Measurements from ENCODE around the gene CEP68. TPM values are rescaled to one million over a fixed set of nuclear protein-coding genes. Genes with fewer than 3 reads are reported as not detected.
A peak's percentile ranks its signal among the peaks of the same experiment; 100 is the strongest.

CEP68 gene
- total RNA-seq, 1 donor from 2014 or later: 12.6 TPM

- Histone ChIP-seq H3K9me3 (no peaks in the 10 kb centered on the region), H3K27ac (peak overlapping the region; percentile 44), H3K36me3 (peaks cover 85% of the 10 kb centered on the region), H3K4me3 (no peak overlapping the region), H3K4me1 (peaks cover 31% of the 10 kb centered on the region), H3K27me3 (ENCODE audit: low read depth) (no peaks in the 10 kb centered on the region)
- no peak for TF ChIP-seq CTCF (IDR thresholded peaks at IDR 0.05)
- intact Hi-C loops (cut with DNase I): no loop called here
- DNase-seq (no peak), ATAC-seq (no peak)
Observed at GRCh38 chr2:65075176-65075575, 19.0 kb downstream of the CEP68 start.

GRCh38 chr2:65075605-65076344 is 19.6 kb downstream of the CEP68 start:
- Histone ChIP-seq H3K9me3 (no peaks in the 10 kb centered on the region), H3K27me3 (ENCODE audit: low read depth) (no peaks in the 10 kb centered on the region), H3K27ac (peak overlapping the region; percentile 44), H3K4me3 (no peak overlapping the region), H3K36me3 (peaks cover 85% of the 10 kb centered on the region), H3K4me1 (peaks cover 25% of the 10 kb centered on the region)
- TF ChIP-seq CTCF (IDR thresholded peaks at IDR 0.05): no peak
- ATAC-seq: peak; percentile 78 to 85
- intact Hi-C loops (cut with DNase I): no loop called here
- no peak for DNase-seq

GRCh38 chr2:65076345-65076710 is 20.1 kb downstream of the CEP68 start:
- Histone ChIP-seq H3K4me1 (peaks cover 22% of the 10 kb centered on the region), H3K4me3 (no peak overlapping the region), H3K27ac (peak overlapping the region; percentile 44), H3K27me3 (ENCODE audit: low read depth) (no peaks in the 10 kb centered on the region), H3K9me3 (no peaks in the 10 kb centered on the region), H3K36me3 (peaks cover 84% of the 10 kb centered on the region)
- intact Hi-C loops (cut with DNase I): no loop called here
- ATAC-seq (peak in 1 of 2 donors; percentile 25), DNase-seq (no peak)
- no peak for TF ChIP-seq CTCF (IDR thresholded peaks at IDR 0.05)

- DNase-seq (no peak), ATAC-seq (no peak)
- intact Hi-C loops (cut with DNase I): no loop called here
- TF ChIP-seq CTCF (IDR thresholded peaks at IDR 0.05): no peak
- Histone ChIP-seq H3K27me3 (ENCODE audit: low read depth) (no peaks in the 10 kb centered on the region), H3K9me3 (no peaks in the 10 kb centered on the region), H3K27ac (no peak overlapping the region), H3K36me3 (peaks cover 84% of the 10 kb centered on the region), H3K4me3 (no peak overlapping the region), H3K4me1 (peaks cover 34% of the 10 kb centered on the region)
Observed at GRCh38 chr2:65077898-65078297, 21.7 kb downstream of the CEP68 start.

GRCh38 chr2:65079017-65079416 is 22.8 kb downstream of the CEP68 start:
- no peak overlapping the region for H3K27ac ChIP-seq
- no peak for ATAC-seq
- DNase-seq: no peak
- H3K27me3 ChIP-seq (ENCODE audit: low read depth): no peaks in the 10 kb centered on the region
- H3K9me3 ChIP-seq: no peaks in the 10 kb centered on the region
- TF ChIP-seq CTCF (IDR thresholded peaks at IDR 0.05): no peak
- H3K4me3 ChIP-seq: no peak overlapping the region
- peaks cover 34% of the 10 kb centered on the region for H3K4me1 ChIP-seq
- intact Hi-C loops (cut with DNase I): no loop called here
- H3K36me3 ChIP-seq: peaks cover 84% of the 10 kb centered on the region

All from lower lobe of right lung (tissue), 2 donors.